ENCODE data around the gene PPP1CA. TPM values are rescaled to one million over a fixed set of nuclear protein-coding genes. Genes with fewer than 3 reads are reported as not detected.

PPP1CA gene
- total and polyA plus RNA-seq, 4 donors, result 62.4 to 92.9 (median 75.9) TPM

- TF ChIP-seq ATF3 (IDR thresholded peaks at IDR 0.05), result no peak
- TF ChIP-seq RAD21 (IDR thresholded peaks at IDR 0.05), result no peak
These were observed 14.6 kb downstream of the PPP1CA start (continued) for GRCh38 chr11:67387069-67387468.

GRCh38 chr11:67384851-67385366, 16.7 kb downstream of the PPP1CA start:
- H3K4me1 ChIP-seq (ENCODE audit: control insufficient read depth in 4 of 4, insufficient read depth in 4 of 4, low read length in 3 of 4), result peaks cover 0 to 5% (median 0%) of the 10 kb centered on the region in 4 donors
- no peak overlapping the region for H3K4me3 ChIP-seq (ENCODE audit: low read depth in 1 of 3, low read length in 3 of 3)
- no peak overlapping the region for H3K27ac ChIP-seq (ENCODE audit: low read depth in 1 of 2, low read length in 2 of 2)
- H3K9ac ChIP-seq (ENCODE audit: low read depth in 1 of 2, low read length in 2 of 2), result no peak overlapping the region
- H3K9me3 ChIP-seq (ENCODE audit: control insufficient read depth in 4 of 4, low read length in 3 of 4), result no peaks in the 10 kb centered on the region
- DNase-seq (ENCODE audit: low spot score), result no peak
- no peak for TF ChIP-seq CTCF (IDR thresholded peaks at IDR 0.05; ENCODE audit: low read depth, low read length, missing input control)
- no peak for TF ChIP-seq HNF4A (conservative IDR thresholded peaks at IDR 0.05)
- no peak for TF ChIP-seq SP1 (IDR thresholded peaks at IDR 0.05)
- no peak for TF ChIP-seq RXRA (IDR thresholded peaks at IDR 0.05)
- TF ChIP-seq ZBTB33 (IDR thresholded peaks at IDR 0.05), result no peak
- no peak for TF ChIP-seq FOXA1 (IDR thresholded peaks at IDR 0.05)
- TF ChIP-seq JUND (IDR thresholded peaks at IDR 0.05), result no peak
- no peak for TF ChIP-seq TAF1 (conservative IDR thresholded peaks at IDR 0.05)
- TF ChIP-seq MAX (IDR thresholded peaks at IDR 0.05), result no peak
- TF ChIP-seq GABPA (IDR thresholded peaks at IDR 0.05 in 1 of 2, conservative IDR thresholded peaks at IDR 0.05 in 1 of 2), result no peak
- no peak for TF ChIP-seq FOXA2 (IDR thresholded peaks at IDR 0.05)
- no peak for TF ChIP-seq ATF3 (IDR thresholded peaks at IDR 0.05)
- TF ChIP-seq RAD21 (IDR thresholded peaks at IDR 0.05), result no peak
- 65% methylated on average over 3 of the region's 3 CpGs for WGBS
- H3K27me3 ChIP-seq (ENCODE audit: control insufficient read depth in 4 of 4, insufficient read depth in 4 of 4, low read length in 3 of 4), result no peaks in the 10 kb centered on the region
- H3K36me3 ChIP-seq (ENCODE audit: control insufficient read depth in 4 of 4, insufficient read depth in 3 of 4, low read depth in 1 of 4, low read length in 3 of 4), result no peaks in the 10 kb centered on the region

- Histone ChIP-seq H3K4me1 (ENCODE audit: control insufficient read depth in 4 of 4, insufficient read depth in 4 of 4, low read length in 3 of 4) (peaks cover 0 to 2% (median 0%) of the 10 kb centered on the region in 4 donors), H3K9me3 (ENCODE audit: control insufficient read depth in 4 of 4, low read length in 3 of 4) (no peaks in the 10 kb centered on the region), H3K4me3 (ENCODE audit: low read depth in 1 of 3, low read length in 3 of 3) (no peak overlapping the region), H3K27me3 (ENCODE audit: control insufficient read depth in 4 of 4, insufficient read depth in 4 of 4, low read length in 3 of 4) (no peaks in the 10 kb centered on the region), H3K36me3 (ENCODE audit: control insufficient read depth in 4 of 4, insufficient read depth in 3 of 4, low read depth in 1 of 4, low read length in 3 of 4) (no peaks in the 10 kb centered on the region), H3K9ac (ENCODE audit: low read depth in 1 of 2, low read length in 2 of 2) (no peak overlapping the region), H3K27ac (ENCODE audit: low read depth in 1 of 2, low read length in 2 of 2) (no peak overlapping the region)
- TF ChIP-seq TAF1 (conservative IDR thresholded peaks at IDR 0.05) (no peak), CTCF (IDR thresholded peaks at IDR 0.05; ENCODE audit: low read depth, low read length, missing input control) (peak; percentile 99), RAD21 (IDR thresholded peaks at IDR 0.05) (peak; percentile 99 to 100)
- 43% methylated on average over 16 of the region's 16 CpGs for WGBS
- peak; percentile 87 for DNase-seq (ENCODE audit: low spot score)
These were observed 19.2 kb downstream of the PPP1CA start for GRCh38 chr11:67382276-67383136.

Measured in liver (tissue), 9 donors.